NB4 (cell line): ENCODE results near the gene TRIM67.

ENCODE experiments used
- DNase-seq: peaks from one replicate; pipeline ENCODE4 v3.0.0; 2010; ENCODE audit warnings: low read depth
- H3K4me3 ChIP-seq: one replicate; pipeline ENCODE4 v1.5.1; 2011; ENCODE audit warnings: mild to moderate bottlenecking, low read depth, low read length, moderate library complexity
- MYC ChIP-seq: IDR thresholded peaks from 2 replicates; pipeline ENCODE4 v1.6.1; 2011; ENCODE audit warnings: low read depth, low read length
- POLR2A ChIP-seq: IDR thresholded peaks from 2 replicates; pipeline ENCODE4 v1.6.1; 2011; ENCODE audit warnings: mild to moderate bottlenecking; ENCODE audit not compliant: insufficient read length; ENCODE audit errors: extremely low read depth
- TF ChIP-seq, protein P1 (sequence below): IDR thresholded peaks from 2 replicates; pipeline ENCODE4 v1.6.1; 2011; ENCODE audit warnings: low read depth, low read length
- TF ChIP-seq, protein P2 (sequence below): IDR thresholded peaks from one replicate; pipeline ENCODE4 v1.5.1; 2012; ENCODE audit warnings: low read depth, low read length

TRIM67 gene

DNA sequence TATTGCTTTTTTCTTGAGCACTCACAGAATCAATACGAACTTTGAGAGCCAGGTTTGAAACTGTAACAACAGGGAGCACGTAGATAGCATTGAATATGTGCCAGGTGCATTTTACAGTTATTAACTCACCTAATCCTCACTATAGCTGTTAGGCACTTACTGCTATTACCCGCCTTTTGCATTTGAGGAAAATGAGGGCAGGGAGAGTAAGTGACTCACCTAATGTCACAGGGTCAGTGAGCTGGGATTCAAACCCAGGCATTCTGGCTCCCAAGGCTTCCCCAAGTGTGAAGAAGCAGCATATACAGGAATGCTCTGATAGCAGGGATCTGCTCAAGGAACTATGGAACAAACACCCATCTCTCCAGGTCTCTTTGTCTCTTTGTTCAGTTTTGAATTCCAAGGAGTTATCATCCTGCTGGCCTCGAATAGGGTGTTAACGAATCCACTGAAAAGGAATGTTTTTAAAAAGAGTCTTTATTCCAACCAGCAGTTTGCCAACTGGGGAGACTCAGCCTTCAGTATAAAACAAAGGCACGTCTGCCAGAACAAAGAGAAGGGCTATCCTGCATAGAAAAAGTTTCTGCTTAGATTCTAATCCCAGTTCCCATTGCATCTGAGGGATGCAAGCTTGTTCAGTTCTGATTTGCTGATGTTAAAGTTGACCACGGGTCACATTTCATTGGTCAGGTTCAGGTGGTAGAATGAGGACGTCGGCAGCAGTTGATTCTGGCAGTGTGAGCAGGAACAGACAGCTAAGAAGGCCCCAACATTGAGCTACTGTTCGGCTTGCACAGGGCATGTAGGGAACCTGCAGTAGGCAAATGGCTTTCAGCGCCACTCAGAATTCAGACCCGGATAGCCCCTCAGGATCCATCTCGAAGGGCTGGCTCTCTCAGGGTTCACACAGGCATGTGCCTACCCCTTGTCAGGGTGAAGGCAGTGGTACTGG is 22.1 kb downstream of the TRIM67 start:
- H3K4me3 ChIP-seq, result no peak overlapping the region
- no peak for DNase-seq
- TF ChIP-seq, protein P1, sequence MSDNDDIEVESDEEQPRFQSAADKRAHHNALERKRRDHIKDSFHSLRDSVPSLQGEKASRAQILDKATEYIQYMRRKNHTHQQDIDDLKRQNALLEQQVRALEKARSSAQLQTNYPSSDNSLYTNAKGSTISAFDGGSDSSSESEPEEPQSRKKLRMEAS, result no peak
- TF ChIP-seq POLR2A (no peak), MYC (no peak)
- TF ChIP-seq, protein P2, sequence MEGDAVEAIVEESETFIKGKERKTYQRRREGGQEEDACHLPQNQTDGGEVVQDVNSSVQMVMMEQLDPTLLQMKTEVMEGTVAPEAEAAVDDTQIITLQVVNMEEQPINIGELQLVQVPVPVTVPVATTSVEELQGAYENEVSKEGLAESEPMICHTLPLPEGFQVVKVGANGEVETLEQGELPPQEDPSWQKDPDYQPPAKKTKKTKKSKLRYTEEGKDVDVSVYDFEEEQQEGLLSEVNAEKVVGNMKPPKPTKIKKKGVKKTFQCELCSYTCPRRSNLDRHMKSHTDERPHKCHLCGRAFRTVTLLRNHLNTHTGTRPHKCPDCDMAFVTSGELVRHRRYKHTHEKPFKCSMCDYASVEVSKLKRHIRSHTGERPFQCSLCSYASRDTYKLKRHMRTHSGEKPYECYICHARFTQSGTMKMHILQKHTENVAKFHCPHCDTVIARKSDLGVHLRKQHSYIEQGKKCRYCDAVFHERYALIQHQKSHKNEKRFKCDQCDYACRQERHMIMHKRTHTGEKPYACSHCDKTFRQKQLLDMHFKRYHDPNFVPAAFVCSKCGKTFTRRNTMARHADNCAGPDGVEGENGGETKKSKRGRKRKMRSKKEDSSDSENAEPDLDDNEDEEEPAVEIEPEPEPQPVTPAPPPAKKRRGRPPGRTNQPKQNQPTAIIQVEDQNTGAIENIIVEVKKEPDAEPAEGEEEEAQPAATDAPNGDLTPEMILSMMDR, result no peak

DNA sequence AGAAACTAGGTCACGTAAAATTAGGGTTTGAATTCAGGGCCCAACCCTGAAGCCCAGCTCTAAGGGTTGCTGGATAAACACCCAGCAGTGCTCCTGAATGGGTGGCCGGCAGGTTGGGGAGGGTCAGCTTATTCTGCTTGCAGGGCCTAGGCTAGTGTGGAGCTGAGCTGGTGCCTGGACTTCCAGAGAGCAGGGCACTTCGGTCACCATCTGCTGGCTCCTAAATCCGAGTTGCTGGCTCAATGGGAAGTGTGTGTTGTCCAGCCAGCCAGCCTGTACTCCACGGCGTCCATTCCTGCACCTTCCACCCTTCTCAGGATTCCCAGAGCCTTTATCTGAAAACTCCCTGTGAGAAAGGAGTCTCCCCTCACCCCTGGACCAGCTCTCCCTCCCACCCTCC is 23.0 kb downstream of the TRIM67 start:
- DNase-seq, result no peak
- H3K4me3 ChIP-seq, result no peak overlapping the region
- TF ChIP-seq POLR2A, result no peak
- TF ChIP-seq MYC, result no peak
- TF ChIP-seq, protein P2, result no peak
- TF ChIP-seq, protein P1, result no peak

DNA sequence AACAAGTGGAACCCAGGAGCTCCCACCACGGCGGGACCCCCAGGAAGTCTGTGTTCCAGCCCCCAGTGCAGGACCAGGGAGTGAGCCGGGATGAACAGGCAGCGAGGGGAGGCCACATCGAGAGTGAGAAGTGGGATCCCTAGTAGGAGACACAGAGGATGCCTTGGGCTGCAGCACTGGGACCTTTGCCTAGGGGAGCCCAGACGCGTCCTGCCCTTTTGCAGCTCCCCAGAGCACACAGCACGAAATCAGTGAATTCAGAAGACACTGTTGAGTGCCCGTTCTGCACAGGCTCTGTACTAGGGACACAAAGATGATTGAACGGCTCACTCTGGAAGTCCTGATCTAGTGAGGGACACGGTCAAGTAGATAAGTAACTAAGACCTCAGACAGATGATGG is 23.5 kb downstream of the TRIM67 start:
- TF ChIP-seq, protein P2, result no peak
- no peak for TF ChIP-seq MYC
- H3K4me3 ChIP-seq, result no peak overlapping the region
- no peak for DNase-seq

DNA sequence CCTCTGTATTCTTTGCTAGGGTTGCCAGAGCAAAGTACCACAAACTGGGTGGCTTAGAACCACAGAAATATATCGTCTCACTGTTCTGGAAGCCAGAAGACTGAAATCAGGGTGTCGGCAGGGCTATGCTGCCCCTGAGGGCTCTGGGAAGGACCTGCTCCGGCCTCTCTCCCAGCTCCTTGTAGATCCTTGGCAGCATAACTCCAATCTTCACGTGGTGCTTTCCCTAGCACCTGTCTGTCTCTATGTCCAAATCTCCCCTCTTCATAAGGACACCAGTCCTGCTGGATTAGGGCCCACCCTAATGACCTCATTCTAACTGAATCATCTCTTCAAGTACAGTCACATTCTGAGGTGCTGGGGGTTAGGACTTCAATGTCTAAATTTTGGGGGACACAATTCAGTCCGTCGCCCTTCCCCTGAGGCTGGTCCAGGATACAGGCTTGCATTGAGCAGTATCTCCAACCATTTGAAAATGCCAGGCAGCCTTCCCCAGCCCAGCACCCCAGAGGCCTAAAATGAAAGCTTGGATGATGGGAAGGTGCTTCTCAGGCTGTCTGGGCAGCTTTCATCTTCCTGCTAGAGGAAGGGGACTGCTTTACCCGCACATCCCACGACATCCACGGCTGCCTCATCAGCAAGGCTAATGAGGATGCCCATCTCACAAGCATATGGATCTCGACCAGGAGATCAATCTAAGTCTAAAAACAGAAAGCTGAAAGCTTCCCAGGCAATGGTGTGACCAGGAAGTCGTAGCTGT is 24.7 kb downstream of the TRIM67 start:
- TF ChIP-seq POLR2A (no peak), MYC (no peak)
- TF ChIP-seq, protein P2, result no peak
- no peak for DNase-seq
- H3K4me3 ChIP-seq, result no peak overlapping the region

DNA sequence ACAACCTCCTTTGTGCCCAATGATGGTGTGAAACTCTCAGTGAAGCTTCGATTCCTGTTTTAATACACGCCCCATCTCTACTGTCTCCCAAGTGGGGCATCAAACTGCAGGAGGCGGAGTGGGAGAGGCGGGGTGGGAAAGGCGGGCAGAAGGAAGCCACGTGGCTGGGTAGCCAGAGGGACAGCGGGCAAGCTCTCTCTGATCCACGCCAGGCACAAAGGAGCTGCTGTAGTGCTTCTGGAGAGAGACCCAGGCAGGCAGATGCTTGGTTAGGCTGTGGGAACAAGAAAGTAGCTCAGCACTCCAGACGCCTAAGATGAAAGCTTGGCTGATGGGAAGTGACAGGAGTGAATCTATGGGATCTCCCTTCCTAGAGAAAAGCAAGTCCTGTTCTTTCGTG is 25.7 kb downstream of the TRIM67 start:
- no peak for DNase-seq
- no peak overlapping the region for H3K4me3 ChIP-seq
- TF ChIP-seq, protein P1, result no peak
- TF ChIP-seq POLR2A, result no peak
- TF ChIP-seq, protein P2, result no peak
- no peak for TF ChIP-seq MYC

DNA sequence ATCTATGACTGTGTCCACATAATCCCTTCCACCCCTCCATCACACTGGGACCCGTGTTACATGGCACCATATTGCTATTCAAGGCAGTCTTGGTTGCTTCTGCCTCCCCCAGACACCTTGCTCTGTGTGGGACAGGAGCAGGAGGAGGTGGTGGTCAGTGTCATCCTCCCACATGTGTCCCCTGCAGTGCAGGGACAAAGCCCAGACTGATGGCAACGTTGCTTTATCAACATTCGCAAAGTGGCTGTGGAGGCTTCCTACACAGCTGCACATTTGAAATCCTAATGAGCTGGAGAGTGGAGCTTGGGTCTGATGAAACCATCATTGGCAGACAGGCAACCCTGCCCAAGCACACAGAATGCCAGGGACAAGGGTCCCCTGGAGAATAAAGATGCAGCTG is 26.2 kb downstream of the TRIM67 start:
- H3K4me3 ChIP-seq, result no peak overlapping the region
- no peak for DNase-seq
- TF ChIP-seq POLR2A, result no peak
